RWPE1 (cell line): ENCODE data around the gene XPNPEP2.

Source experiments
- CTCF ChIA-PET: fragments of 350-600 bp; sonication (Branson Sonifier 250); formaldehyde crosslinking; extraction: SDS; loops from one replicate; lab custom pipeline; 2021; lab: Yijun Ruan, JAX
- POLR2A ChIA-PET: fragments of 400-600 bp; formaldehyde crosslinking; extraction: SDS; loops from one replicate; lab custom pipeline; 2020; ENCODE audit warnings: antibody characterized with exemption; ENCODE audit not compliant: low non-redundant PET; lab: Yijun Ruan, JAX
- DNase-seq: peaks from one replicate; pipeline ENCODE4 v3.0.0; 2012; ENCODE audit warnings: low spot score
- H3K27ac ChIP-seq: fragments of 450-650 bp; 2 replicates; pipeline ENCODE4 v1.5.1; 2017
- TF ChIP-seq, protein P1 (sequence below): fragments of 450-650 bp; conservative IDR thresholded peaks from 2 replicates; pipeline ENCODE4 v1.5.1; 2017; ENCODE audit warnings: low read depth, mild to moderate bottlenecking

XPNPEP2 gene

DNA sequence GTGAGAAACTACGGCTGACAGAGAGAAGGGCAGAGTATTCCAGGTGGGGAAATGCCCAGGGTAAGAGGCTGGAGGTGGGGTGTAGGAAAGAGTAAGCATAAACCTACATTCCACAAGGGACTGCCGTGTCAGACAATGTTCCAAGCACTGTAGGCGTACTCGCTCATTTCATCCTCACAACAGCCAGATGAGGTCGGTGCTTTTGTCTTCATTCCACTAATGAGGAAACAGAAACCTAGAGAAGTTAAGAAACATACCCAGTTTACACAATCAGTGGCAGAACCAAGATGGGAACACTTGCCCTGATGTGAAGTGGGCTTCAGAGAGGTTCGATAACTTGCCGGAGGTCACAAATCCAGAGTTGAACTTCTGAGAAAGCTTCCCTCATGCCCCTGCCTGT is 45.6 kb downstream of the XPNPEP2 start:
- no peak overlapping the region for H3K27ac ChIP-seq
- DNase-seq = no peak
- POLR2A ChIA-PET = no interaction called here
- CTCF ChIA-PET = no interaction called here
- TF ChIP-seq, protein P1, sequence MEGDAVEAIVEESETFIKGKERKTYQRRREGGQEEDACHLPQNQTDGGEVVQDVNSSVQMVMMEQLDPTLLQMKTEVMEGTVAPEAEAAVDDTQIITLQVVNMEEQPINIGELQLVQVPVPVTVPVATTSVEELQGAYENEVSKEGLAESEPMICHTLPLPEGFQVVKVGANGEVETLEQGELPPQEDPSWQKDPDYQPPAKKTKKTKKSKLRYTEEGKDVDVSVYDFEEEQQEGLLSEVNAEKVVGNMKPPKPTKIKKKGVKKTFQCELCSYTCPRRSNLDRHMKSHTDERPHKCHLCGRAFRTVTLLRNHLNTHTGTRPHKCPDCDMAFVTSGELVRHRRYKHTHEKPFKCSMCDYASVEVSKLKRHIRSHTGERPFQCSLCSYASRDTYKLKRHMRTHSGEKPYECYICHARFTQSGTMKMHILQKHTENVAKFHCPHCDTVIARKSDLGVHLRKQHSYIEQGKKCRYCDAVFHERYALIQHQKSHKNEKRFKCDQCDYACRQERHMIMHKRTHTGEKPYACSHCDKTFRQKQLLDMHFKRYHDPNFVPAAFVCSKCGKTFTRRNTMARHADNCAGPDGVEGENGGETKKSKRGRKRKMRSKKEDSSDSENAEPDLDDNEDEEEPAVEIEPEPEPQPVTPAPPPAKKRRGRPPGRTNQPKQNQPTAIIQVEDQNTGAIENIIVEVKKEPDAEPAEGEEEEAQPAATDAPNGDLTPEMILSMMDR = no peak

DNA sequence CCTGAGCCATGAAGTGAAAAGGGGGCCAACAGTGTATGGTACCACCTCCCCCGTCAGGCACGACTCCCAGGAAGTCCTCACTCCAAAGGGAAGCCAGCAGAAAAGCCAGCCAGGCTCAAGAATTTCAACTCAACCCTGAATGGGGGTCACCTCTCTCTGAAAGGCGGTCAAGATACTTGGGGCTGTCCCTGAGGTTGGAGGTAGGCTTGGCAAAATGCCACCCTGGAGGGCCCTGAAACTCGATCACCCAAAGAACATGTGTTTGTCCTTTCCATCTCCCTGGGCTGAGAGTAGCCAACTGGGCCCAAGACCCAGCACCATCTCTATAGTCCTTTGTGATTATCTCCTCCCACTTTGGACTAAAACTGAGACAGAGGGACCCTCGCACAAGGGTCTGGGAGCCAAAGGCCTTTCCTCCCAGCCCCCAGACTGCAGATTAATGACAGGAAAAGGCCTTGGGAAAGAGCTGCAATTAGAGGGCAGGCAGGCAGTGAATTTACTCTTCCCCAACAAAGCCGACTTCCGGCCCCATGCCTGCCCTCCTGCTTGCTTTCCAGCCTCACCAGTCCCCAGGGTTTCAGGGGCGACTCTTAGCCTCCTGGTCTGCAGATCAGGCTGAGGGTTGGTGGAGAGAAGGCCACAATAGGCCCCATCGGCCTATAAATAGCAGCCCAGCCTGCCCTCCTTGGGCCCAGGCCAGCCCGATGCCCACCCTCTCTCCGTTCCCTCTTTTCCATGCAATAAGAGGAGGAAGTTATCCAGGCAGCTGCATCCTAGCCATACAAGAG is 46.6 kb downstream of the XPNPEP2 start:
- ChIA-PET POLR2A (interaction anchor here (0.5 kb wide), 1 partner anchor 17 kb away, joined by 3 read pairs; no protein-coding TSS in a partner anchor), CTCF (interaction anchor here (0.7 kb wide), 1 partner anchor 172 kb away, joined by 3 read pairs; no protein-coding TSS in a partner anchor)
- H3K27ac ChIP-seq = no peak overlapping the region
- DNase-seq = no peak
- TF ChIP-seq, protein P1 = no peak

DNA sequence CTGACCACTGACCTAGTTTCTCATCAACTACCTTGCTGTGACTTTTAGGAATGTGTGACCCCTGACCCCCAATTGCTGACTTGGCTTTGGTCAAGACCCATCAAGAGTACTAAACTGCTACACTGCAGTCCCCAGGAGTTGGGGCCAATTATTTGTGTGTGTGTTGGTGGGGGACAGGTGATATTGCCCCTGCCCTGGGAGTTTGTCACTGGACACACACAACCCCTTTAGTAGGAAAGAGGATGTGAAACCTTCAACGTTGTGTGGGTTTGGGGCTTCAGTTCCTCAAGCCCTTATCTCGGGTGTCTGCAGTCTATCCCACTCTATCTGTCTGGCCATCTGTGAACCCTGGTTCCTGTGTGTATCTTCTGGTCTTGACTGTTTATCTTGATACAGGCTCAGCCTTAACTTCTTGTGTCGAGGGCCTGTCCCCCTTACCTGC is 47.5 kb downstream of the XPNPEP2 start:
- no peak for DNase-seq
- ChIA-PET POLR2A (no interaction called here), CTCF (no interaction called here)

DNA sequence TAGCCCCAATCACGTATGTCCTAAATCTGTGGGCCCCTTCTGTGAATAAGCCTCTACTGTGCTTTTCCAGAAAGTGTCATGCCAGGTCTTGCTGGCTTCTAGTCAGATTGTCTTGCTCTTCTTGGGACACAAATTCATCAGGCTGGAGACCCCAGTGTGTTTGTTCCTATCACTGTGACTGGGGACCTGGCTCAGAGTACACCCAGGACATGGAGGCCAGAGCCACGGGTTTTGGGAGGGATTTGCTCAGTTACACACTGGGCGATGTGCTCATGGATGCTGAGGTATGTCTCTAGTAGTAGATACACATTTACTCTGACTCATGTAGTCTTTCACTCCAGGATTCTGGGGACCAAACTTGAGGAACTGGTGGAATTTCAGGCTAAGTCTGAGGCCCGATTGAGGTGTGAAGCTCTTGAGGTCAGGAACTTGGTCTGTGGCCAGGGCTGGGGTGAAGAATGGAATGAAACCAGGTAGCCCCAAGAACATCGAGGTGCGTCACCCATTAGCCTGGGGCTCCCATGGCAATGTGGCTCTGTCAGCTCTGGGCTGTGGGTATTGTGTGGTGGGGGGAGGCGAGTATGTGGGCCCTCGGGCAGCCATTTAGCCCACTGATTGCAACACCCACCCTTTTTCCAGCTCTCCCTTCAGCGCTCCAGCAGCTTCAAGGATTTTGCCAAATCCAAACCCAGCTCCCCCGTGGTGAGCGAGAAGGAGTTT is 48.7 kb downstream of the XPNPEP2 start:
- ChIA-PET CTCF (interaction anchor here (0.6 kb wide), 1 partner anchor 11 kb away, joined by 3 read pairs; no protein-coding TSS in a partner anchor), POLR2A (no interaction called here)
- no peak for DNase-seq
- TF ChIP-seq, protein P1 = no peak
- no peak overlapping the region for H3K27ac ChIP-seq

More for the DNA sequence above, 47.5 kb downstream of the XPNPEP2 start:
- no peak overlapping the region for H3K27ac ChIP-seq
- TF ChIP-seq, protein P1 = no peak

DNA sequence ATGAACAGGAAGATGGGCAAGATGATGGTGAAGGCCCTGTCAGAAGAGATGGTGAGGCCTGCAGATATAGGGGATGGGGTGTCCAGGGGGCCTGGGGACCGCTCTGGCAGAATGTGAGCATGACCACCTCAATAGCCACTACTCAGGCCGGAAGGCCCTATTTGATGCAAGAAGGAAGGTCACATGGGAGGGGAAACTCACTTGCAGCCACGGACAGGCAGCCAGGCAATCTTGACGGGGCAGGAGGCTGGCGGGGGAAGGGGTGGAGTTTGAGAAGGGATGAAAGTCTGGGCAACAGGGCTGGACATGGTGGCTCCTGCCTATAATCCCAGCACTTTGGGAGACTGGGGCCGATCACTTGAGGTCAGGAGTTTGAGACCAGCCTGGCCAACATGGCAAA is 49.7 kb downstream of the XPNPEP2 start:
- no peak for DNase-seq
- TF ChIP-seq, protein P1 = no peak
- ChIA-PET CTCF (interaction anchor here (0.6 kb wide), 1 partner anchor 10 kb away, joined by 3 read pairs; no protein-coding TSS in a partner anchor), POLR2A (no interaction called here)
- no peak overlapping the region for H3K27ac ChIP-seq

DNA sequence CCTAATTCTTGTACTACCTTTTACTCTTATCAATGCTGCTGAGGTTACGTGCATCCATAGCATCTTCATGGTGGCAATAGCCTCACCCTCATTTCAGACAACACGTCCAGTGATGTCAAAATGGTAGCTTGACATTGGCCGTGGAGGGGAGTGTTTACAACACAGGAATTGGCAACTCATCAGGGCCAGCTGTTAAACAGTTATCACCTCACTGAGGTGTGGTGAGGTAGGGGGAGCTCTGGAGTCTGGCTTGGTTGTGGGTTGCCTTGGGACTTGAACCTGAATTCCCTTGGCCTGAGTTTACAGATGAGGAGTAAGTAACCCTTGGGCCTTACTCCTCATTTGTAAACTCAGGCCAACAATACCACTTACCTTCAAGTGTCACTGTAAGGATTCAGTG is 51.4 kb downstream of the XPNPEP2 start:
- POLR2A ChIA-PET = no interaction called here
- CTCF ChIA-PET = interaction anchor here (0.6 kb wide), 1 partner anchor 135 kb away, joined by 6 read pairs; no protein-coding TSS in a partner anchor
- no peak for DNase-seq
- TF ChIP-seq, protein P1 = no peak
- no peak overlapping the region for H3K27ac ChIP-seq
